22Rv1 (cell line): ENCODE data around the gene CAPN15.
A peak's percentile ranks its signal among the peaks of the same experiment; 100 is the strongest.

ENCODE experiments used
- H3K27ac ChIP-seq: fragments of 450-650 bp; 2 replicates; pipeline ENCODE4 v1.5.1; 2017
- CTCF ChIP-seq: fragments of 450-650 bp; IDR thresholded peaks from 2 replicates; pipeline ENCODE4 v1.5.1; 2017; ENCODE audit warnings: mild to moderate bottlenecking
- ZFX ChIP-seq: fragments of 450-650 bp; IDR thresholded peaks from 2 replicates; pipeline ENCODE4 v1.6.1; 2017; ENCODE audit warnings: antibody characterized with exemption, borderline replicate concordance

Gene CAPN15

GRCh38 chr16:586047-586644, 58.6 kb downstream of the CAPN15 start:
- peak overlapping the region; percentile 99 for H3K27ac ChIP-seq
- TF ChIP-seq ZFX (no peak), CTCF (no peak)

- H3K27ac ChIP-seq = peak overlapping the region; percentile 99
Measured at GRCh38 chr16:586645-587590, 59.4 kb downstream of the CAPN15 start.

GRCh38 chr16:588639-588888, 61.1 kb downstream of the CAPN15 start:
- H3K27ac ChIP-seq = peak overlapping the region; percentile 99
- no peak for TF ChIP-seq CTCF
- no peak for TF ChIP-seq ZFX

More at GRCh38 chr16:586645-587590, 59.4 kb downstream of the CAPN15 start:
- no peak for TF ChIP-seq CTCF
- no peak for TF ChIP-seq ZFX

GRCh38 chr16:588889-589657, 61.6 kb downstream of the CAPN15 start:
- TF ChIP-seq CTCF (no peak), ZFX (no peak)
- H3K27ac ChIP-seq = peak overlapping the region; percentile 99

GRCh38 chr16:589658-590187, 62.2 kb downstream of the CAPN15 start, which contains the start of gene RAB40C:
TSS of gene RAB40C (plus strand) at chr16:590066. CDS start at chr16:590292, 226 bp downstream.
- peak within 1 kb of the TSS; percentile 99 for H3K27ac ChIP-seq
- TF ChIP-seq ZFX = no peak
- TF ChIP-seq CTCF = no peak

GRCh38 chr16:590188-590814, 62.8 kb downstream of the CAPN15 start:
- peak overlapping the region; percentile 99 for H3K27ac ChIP-seq
- TF ChIP-seq ZFX (no peak), CTCF (peak; percentile 23; the same call in 1 of the 2 replicates)
